GM18951 (cell line): ENCODE results near the gene ZNF786.
"Not testable (repeated sequence)": the region's sequence is repeated elsewhere in the genome, so short reads cannot be mapped to it uniquely, and the experiment has no call there.

Experiments
- POLR2A ChIP-seq: IDR thresholded peaks from 4 replicates; pipeline ENCODE4 v1.6.1; 2011; ENCODE audit warnings: mild to moderate bottlenecking; ENCODE audit not compliant: insufficient read length, insufficient read depth; ENCODE audit errors: extremely low read depth
- in situ Hi-C: fragments of 300-500 bp; cut with MboI; formaldehyde crosslinking; loops from one replicate; pipeline ENCODE4 v1.12.0; 2022; ENCODE audit warnings: low sequenced_read_pairs, mixed read lengths, inconsistent platforms; ENCODE audit not compliant: unreplicated experiment

ZNF786 gene

DNA sequence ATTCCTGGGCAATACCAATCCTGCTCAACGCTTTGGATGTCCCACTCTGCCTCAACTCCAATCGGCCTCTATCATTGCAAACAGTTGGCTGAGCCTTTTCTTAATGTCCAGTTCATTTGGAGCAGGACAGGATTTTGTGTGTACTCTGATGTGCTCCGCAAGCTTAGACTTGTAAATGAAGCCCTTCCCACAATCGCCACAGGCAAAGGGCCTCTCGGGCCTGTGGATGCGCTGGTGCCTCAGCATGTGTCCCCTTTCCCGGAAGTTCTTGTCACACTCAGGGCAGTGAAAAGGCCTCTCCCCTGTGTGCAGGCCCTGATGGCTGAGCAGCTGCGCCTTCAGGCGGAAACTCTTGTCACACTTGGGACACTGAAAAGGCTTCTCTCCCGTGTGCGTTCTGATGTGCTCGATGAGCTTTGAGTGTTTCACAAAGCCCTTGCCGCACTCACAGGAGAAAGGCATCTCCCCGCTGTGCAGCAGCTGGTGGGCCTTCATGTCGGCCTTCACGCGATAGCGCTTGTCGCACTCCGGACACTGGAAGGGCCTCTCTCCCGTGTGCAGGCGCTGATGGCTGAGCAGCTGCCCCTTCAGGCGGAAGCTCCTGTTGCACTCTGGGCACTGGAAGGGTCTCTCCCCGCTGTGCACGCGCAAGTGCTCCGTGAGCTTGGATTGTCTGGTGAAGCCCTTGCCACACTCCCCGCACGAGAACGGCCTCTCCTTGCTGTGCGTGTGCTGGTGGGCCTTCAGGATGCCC lies 20.0 kb downstream of the ZNF786 start:
- TF ChIP-seq POLR2A: no peak

DNA sequence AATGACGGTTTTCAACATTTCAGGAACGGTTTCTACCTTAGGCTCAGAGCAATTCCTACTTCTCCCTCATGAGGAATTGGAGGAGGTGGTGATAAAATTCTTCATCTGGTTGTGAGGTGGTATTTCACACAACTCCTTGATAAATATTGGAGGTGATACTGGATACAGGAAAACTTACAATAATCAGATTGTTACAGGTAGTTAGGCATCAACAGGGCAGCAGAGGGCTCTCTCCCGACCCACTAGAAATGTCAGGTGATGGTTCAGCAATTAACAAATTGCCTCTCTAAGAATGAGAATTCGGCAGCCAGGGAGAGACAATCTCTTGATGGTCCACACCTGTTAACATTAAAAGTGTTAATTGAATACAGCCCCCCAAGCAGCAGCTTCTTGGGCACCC lies 22.6 kb downstream of the ZNF786 start:
- in situ Hi-C loops: no loop called here

More for the DNA sequence above, 20.0 kb downstream of the ZNF786 start:
- in situ Hi-C loops: no loop called here

DNA sequence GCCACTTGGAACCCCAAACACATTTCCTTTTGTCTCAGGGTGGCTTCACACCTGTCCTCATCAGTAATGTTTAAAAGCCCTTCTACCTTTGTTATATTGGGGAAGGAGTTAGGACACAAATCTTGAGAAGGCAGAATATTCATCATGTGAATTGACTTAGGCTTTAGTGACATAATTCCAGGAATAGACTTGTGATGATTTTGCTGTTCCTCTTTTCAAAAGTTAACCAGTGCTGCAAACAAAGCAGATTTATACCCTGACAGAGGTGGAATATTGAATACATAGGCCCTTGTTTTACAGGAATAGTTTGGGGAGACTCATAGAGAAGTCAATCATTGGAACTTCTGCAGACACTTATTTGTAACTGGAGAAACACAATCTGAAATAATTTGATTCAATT lies 27.0 kb downstream of the ZNF786 start:
- in situ Hi-C loops: no loop called here
- no peak for TF ChIP-seq POLR2A

More for the DNA sequence above, 22.6 kb downstream of the ZNF786 start:
- no peak for TF ChIP-seq POLR2A

DNA sequence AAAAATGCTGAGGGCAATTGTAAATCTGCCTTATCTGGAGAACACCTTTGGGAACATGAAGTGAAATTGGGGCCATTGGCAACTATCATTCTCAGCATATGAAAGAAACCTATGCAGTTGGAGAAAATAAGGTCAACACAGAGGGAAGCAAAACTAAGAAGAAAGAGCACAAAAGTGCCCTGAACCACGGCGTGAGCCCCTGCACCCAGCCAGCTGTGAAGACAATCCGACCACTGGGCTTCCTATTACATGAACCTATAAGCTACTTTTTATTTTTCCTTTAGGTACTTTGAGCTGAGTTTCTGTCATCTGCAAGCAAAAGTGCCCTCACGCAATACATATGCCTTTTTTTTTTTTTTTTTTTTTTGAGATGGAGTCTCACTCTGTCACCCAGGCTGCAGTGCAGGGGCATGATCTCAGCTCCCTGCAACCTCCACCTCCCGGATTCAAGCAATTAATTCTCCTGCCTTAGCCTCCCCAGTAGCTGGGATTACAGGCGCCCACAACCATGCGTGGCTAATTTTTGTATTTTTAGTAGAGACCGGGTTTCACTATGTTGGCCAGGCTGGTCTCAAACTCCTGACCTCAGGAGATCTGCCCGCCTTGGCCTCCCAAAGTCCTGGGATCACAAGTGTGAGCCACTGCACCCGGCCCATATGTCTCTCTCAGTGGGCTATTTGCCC lies 28.2 kb downstream of the ZNF786 start:
- in situ Hi-C loops: not testable (repeated sequence)

DNA sequence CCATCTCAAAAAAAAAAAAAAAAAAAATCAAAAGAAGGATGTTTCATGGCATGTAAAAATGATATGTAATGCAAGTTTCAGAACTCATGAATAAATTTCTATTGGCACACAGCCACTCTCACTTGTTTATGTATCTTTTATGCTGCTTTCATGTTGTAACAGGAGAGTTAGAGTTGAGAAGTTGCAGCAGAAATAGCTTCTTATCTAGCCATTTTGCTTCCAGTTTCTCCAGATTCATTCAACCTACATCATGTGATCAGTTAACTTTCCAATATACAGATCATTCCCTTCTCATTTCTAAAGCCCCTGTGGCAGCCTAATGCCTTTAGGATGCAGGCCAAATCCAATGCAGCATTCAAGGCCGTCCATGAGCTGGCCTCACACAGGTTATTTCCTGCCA lies 30.4 kb downstream of the ZNF786 start:
- in situ Hi-C loops: no loop called here
- no peak for TF ChIP-seq POLR2A

DNA sequence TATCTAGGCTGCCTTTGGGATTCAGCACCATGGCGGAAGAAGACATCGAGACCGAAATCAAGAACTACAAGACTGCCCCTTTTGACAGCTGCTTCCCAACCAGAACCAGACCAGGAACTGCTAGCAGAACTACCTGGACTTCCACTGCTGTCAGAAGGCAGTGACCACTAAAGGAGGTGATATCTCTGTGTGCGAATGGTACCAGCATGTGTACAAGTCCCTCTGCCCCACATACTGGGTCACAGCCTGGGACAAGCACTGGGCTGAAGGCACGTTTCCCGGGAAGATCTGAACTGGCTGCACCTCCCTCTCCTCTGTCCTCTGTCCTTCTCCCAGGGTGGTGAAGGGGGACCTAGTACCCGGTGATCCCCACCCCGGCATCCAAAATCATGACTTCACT lies 36.6 kb downstream of the ZNF786 start:
- no peak for TF ChIP-seq POLR2A
- in situ Hi-C loops: no loop called here

DNA sequence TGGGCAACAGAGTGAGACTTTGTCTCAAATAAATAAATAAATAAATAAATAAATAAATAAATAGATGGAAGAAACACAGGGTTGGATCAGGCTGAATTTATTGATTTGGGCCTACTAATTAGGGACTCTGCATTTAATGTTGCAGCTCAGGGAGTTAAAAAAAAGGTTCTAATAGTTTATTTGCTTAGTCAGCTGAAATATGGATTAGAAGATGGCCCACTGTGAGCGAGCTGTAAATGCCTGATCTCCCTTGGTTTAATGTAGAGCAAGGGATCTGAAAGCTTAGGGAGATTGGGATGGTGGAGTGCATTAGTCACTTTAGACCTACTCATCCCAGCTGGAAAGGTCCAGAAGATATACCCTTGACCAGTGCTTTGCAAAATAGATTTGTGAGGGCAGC lies 37.1 kb downstream of the ZNF786 start:
- TF ChIP-seq POLR2A: no peak
- in situ Hi-C loops: no loop called here

DNA sequence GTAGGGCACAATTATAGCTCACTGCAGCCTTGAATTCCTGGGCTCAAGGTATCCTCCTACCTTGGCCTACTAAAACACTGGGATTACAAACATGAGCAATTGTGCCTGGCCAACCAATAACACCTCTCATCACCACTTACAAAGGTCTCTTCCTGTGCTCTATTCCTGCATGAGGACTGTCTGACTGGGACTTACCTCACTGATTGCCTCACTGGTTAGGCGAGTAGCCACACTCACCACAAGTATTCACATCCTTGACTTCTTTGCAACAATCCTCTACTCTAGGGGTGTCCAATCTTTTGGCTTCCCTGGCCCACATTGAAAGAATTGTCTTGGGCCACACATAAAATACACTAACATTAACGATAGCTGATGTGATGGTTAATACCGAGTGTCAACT lies 39.6 kb downstream of the ZNF786 start:
- no peak for TF ChIP-seq POLR2A
- in situ Hi-C loops: no loop called here

DNA sequence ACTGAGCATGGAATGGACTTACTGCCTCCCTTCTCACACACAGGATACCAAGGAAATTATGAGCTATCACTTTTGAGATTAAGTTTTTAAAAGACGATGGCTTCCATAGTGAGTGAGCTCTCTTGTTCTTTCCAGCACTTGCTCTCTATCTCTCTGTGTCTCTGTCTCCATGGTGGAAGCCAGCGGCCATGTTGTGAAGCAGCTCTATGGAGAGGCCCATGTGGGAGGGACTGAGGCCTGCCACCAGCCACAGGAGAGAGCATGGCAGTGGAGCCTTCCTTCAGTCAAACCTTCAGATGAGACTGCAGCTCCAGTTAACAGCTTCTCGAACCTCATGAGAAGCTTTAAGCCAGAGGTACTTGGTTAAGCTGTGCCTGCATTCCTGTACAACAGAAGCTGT lies 41.7 kb downstream of the ZNF786 start:
- in situ Hi-C loops: no loop called here
- TF ChIP-seq POLR2A: no peak

DNA sequence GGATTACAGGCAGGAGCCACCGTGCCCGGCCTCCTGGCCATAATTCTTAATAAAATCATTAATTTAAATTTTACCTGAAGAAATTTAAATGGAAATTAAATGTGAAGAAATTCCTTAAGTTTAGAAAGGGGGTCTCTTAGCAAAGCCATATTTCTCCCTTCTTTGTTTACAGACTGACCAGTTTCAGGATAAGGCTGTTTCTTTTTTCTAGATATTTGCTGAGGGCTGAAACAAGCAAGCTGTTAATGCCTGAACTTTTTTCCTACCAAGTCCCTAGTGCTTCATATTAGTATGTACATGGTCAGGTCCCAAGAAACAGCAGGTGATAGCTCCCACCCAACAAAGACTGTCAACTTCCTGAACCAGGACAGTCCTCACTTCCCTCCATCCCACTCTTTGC lies 44.1 kb downstream of the ZNF786 start:
- in situ Hi-C loops: no loop called here
- no peak for TF ChIP-seq POLR2A

DNA sequence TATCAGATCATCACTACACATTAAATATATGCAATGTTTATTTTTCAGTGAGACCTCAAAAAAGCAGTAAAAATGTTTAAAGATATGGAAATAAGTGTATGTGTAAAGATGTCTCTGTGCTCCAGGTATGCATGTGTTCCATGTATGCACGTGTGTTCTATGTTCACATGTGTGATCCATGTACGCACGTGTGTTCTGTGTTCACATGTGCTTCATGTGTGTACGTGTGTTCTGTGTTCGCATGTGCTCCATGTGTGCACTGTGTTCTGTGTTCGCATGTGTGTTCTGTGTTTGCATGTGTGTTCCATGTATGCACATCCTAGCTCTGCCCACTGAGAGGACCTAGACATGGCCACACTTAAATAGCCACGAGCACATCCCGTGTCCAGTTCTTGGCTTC lies 46.6 kb downstream of the ZNF786 start:
- in situ Hi-C loops: no loop called here
- no peak for TF ChIP-seq POLR2A

DNA sequence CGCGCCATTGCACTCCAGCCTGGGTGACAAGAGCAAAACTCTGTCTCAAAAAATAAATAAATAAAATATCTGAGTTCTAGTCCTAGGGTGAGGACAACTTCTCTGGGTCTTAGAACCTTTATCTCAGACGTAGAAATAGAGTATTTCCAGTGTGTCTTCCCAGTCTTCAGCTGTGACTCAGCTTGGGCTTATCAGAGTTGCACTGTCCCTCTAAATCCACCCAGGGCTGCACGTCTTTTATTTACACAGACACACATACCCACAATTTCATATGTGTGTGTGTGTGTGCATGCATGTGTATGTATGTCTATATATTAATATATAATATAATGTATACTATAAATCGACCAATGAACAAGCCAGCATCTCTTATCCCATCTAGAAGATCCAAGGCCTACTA lies 49.2 kb downstream of the ZNF786 start:
- TF ChIP-seq POLR2A: no peak
- in situ Hi-C loops: no loop called here

DNA sequence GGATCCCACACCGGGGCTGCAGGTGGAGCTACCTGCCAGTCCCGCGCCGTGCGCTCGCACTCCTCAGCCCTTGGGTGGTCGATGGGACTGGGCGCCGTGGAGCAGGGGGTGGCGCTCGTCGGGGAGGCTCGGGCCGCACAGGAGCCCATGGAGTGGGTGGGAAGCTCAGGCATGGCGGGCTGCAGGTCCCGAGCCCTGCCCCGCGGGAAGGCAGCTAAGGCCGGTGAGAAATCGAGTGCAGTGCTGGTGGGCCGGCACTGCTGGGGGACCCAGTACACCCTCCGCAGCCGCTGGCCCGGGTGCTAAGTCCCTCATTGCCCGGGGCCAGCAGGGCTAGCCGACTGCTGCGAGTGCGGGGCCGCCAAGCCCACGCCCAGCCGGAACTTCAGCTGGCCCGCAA lies 51.9 kb downstream of the ZNF786 start:
- in situ Hi-C loops: not testable (repeated sequence)

DNA sequence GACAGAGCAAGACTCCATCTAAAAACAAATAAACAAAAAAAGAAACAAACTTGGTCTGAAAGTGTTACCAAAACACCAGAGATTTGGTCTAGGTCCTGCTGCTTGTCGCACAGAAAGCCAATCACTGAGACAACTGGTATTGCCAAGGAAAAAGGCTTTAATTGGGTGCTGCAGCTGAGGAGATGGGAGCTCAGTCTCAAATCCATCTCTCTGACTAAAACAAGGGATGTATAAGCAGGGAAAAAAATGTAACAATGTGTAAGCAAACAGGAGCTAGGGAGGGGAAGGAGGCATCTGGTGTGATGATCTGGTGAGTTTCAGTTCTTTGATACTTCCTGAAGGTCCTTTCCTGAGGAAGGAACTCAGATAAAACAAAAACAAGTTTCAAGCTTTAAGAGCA lies 53.8 kb downstream of the ZNF786 start:
- TF ChIP-seq POLR2A: no peak
- in situ Hi-C loops: no loop called here
